ENCODE measurements around the gene SYNRG. TPM values are rescaled to one million over a fixed set of nuclear protein-coding genes. Genes with fewer than 3 reads are reported as not detected.

SYNRG gene
- total RNA-seq, 1 donor from 2014 or later, result 45.3 TPM

DNA sequence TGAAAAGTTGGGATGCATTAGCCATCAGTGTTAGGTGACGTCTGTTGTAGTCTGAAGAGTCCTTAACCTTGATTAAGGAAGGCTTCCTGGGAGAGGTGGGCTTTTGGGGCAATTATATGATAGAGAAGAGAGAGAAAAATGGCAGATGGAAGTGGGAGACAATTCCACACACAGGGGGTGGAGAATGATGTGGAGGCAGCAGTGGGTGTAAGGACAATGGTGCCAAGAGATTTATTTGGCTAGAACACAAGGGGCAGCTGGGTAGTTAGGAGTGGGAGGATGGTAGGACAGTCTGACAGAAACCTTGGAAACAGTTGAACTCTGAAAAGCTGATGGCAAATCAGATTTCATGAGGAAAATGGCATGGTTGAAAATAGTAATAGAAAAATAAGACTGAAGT lies 130.2 kb downstream of the SYNRG start:
- intact Hi-C loops (cut with micrococcal nuclease), result no loop called here
- Mint-ChIP-seq H3K9me3 (no peaks in the 10 kb centered on the region), H3K36me3 (ENCODE audit: low read depth) (peaks cover 47% of the 10 kb centered on the region), H3K4me1 (peaks cover 9% of the 10 kb centered on the region), H3K4me3 (no peak overlapping the region), H3K27ac (no peak overlapping the region), H3K27me3 (no peaks in the 10 kb centered on the region)
- DNase-seq, result no peak

GRCh38 chr17:37478187-37478586 lies 131.0 kb downstream of the SYNRG start:
- Mint-ChIP-seq H3K36me3 (ENCODE audit: low read depth) (peaks cover 50% of the 10 kb centered on the region), H3K27ac (no peak overlapping the region), H3K4me3 (no peak overlapping the region), H3K9me3 (no peaks in the 10 kb centered on the region), H3K27me3 (no peaks in the 10 kb centered on the region), H3K4me1 (peaks cover 1% of the 10 kb centered on the region)
- DNase-seq, result no peak
- intact Hi-C loops (cut with micrococcal nuclease), result no loop called here

- intact Hi-C loops (cut with micrococcal nuclease), result no loop called here
- Mint-ChIP-seq H3K9me3 (no peaks in the 10 kb centered on the region), H3K27ac (no peak overlapping the region), H3K36me3 (ENCODE audit: low read depth) (peaks cover 54% of the 10 kb centered on the region), H3K4me1 (no peaks in the 10 kb centered on the region), H3K4me3 (no peak overlapping the region), H3K27me3 (no peaks in the 10 kb centered on the region)
- no peak for DNase-seq
These were observed 132.6 kb downstream of the SYNRG start for GRCh38 chr17:37476431-37477120.

DNA sequence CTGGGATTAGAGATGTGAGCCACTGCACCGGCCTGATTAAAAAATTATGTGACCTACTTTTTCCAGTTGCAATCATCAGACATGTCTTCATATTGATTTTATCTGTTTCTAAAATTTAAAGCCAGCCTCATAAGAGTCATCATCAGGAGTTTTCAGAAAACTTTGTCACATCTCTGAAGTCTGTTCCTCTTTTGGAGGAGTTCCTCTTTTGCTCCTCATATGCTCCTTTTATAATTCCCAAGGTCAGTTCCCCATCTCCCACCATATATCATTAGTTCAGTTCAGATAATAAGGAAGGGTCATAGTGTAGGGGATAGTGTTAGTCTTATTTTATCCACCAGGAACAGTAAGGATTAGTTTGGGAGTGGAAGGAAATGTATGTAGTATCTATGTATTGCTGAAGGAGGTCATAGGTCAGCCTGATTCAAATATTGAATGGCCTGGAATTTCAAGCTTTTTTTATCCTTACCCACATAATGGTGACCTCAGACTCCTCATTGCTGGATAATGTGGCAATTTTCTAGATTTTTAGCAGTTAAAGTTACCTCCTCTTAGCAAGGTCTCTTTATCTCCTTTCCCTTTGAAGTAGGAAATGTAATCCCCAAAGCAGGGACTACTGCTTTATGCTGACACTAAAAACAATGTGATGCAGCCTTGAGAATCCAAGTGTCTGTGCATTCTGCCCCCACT lies 133.3 kb downstream of the SYNRG start:
- H3K27ac Mint-ChIP-seq, result no peak overlapping the region
- no peak overlapping the region for H3K4me3 Mint-ChIP-seq
- no peaks in the 10 kb centered on the region for H3K27me3 Mint-ChIP-seq
- no peaks in the 10 kb centered on the region for H3K9me3 Mint-ChIP-seq
- H3K36me3 Mint-ChIP-seq (ENCODE audit: low read depth), result peaks cover 56% of the 10 kb centered on the region
- no peak for DNase-seq
- intact Hi-C loops (cut with micrococcal nuclease), result no loop called here
- H3K4me1 Mint-ChIP-seq, result no peaks in the 10 kb centered on the region

DNA sequence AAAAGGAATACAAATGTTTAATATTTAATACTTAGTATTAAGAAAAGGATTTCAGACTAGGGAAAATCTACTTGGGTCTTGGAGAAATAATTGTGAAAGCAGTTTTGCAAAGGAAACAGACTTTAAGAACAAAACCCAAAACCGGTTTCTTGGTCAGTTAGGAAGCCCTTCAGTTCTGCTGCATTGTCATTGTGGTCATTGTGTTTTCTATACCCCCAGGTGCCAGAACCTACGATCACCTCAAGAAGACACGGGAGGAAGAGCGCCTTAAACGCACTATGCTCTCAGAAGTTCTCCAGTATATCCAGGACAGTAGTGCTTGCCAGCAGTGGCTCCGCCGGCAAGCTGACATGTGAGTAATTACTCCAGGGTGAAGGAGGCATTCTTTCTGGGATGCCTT lies 139.0 kb downstream of the SYNRG start:
- peaks cover 8% of the 10 kb centered on the region for H3K4me1 Mint-ChIP-seq
- no peaks in the 10 kb centered on the region for H3K27me3 Mint-ChIP-seq
- intact Hi-C loops (cut with micrococcal nuclease), result no loop called here
- no peak overlapping the region for H3K4me3 Mint-ChIP-seq
- no peak for DNase-seq
- H3K36me3 Mint-ChIP-seq (ENCODE audit: low read depth), result peaks cover 57% of the 10 kb centered on the region
- H3K9me3 Mint-ChIP-seq, result no peaks in the 10 kb centered on the region
- H3K27ac Mint-ChIP-seq, result no peak overlapping the region

- Mint-ChIP-seq H3K4me3 (no peak overlapping the region), H3K4me1 (peaks cover 13% of the 10 kb centered on the region), H3K36me3 (ENCODE audit: low read depth) (peaks cover 52% of the 10 kb centered on the region), H3K27ac (no peak overlapping the region), H3K9me3 (no peaks in the 10 kb centered on the region), H3K27me3 (no peaks in the 10 kb centered on the region)
- intact Hi-C loops (cut with micrococcal nuclease), result no loop called here
- no peak for DNase-seq
These were observed 142.7 kb downstream of the SYNRG start for GRCh38 chr17:37466471-37466870.

DNA sequence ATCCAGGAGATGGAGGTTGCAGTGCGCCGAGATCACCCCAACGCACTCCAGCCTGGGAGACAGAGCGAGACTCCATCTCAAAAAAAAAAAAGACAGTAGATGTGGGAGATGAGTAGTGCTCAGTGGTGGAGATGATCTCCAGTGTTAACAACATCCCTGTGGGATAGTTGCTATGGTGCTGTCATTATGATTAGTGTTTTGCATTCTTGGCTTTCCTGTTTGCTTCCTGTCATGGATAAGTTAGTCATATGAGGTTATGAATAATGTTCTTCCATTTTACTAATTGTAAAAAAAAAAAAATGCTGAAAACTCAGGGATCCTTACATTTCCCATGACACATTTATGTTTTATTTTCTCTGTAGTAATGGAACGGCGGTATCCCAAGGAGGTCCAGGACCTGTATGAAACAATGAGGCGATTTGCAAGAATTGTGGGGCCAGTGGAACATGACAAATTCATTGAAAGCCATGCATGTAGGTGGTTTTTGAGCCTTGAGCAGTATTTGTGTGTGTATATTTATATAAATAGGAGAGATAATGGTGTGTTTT lies 144.1 kb downstream of the SYNRG start:
- intact Hi-C loops (cut with micrococcal nuclease), result no loop called here
- Mint-ChIP-seq H3K4me1 (peaks cover 18% of the 10 kb centered on the region), H3K4me3 (no peak overlapping the region), H3K27me3 (no peaks in the 10 kb centered on the region), H3K36me3 (ENCODE audit: low read depth) (peaks cover 46% of the 10 kb centered on the region), H3K9me3 (no peaks in the 10 kb centered on the region), H3K27ac (no peak overlapping the region)
- no peak for DNase-seq

Other genes with a start within 250 kb of the SYNRG start
- not detected in 2 replicates for gene C17orf78, start 233.4 kb downstream of the SYNRG start, total RNA-seq
- gene ACACA, start 202.6 kb downstream of the SYNRG start, total RNA-seq, result 120 and 122 TPM in 2 replicates
- 43.2 and 46.7 TPM in 2 replicates for gene TADA2A, start 202.5 kb downstream of the SYNRG start, total RNA-seq
- 18.7 and 20.2 TPM in 2 replicates for gene DUSP14, start 119.5 kb downstream of the SYNRG start, total RNA-seq
- gene DDX52, start 34.0 kb upstream of the SYNRG start, total RNA-seq, result 46.6 and 50.0 TPM in 2 replicates
- gene HNF1B, start 135.6 kb upstream of the SYNRG start, total RNA-seq, result 2.2 and 2.9 TPM in 2 replicates